HUDEP-2 (cell line): ENCODE results near the gene CPLX3.

Experiments
- DNase-seq, 76 experiments: peaks; one replicate each; lab custom pipeline; 2025; ENCODE audit not compliant: unreplicated experiment in 76 of 76; lab: John Stamatoyannopoulos, UW

CPLX3 gene

DNA sequence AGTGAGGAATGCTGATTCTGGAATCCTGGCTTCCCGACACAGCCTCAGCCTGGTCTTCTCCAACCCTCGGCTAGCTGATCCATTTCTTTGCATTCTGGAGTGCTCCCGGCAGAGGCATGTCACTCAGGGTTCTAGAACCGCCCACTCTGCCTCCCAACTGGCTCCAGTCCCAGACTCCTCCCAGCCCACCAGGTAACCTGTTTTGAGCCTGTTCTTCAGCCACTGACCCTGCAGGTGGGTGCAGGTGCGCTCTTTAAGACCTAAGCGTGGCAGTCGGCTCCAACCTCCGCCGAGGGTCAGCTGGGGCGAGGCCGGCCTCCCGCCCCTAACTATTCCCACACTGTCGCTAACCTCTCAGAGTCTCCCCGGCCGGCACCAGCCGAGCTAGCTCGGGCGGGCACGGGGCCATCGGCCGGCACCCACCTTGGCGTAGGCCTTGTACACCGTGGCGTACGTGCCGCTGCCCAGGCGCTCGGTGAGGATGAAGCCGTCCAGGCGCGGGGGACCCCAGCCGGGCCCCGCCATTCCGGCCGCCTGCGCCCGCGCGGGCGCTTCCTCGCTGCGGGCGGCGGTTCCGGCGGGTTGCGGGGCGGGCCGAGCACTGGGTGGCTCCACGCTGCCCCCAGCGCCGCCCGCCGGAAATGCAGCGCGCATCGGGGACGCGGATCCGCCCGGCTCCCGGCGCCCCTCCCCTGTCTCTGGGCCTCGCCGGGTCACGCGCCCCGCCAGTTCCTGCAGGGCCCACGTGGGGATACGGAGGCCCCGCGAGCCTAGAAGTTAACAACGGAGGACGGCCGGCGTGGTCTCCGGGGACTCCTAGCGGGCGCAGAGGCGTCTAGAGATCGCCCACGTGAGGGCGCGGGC, 16.4 kb downstream of the CPLX3 start, which contains the start of gene ULK3:
ULK3 (minus strand) TSS at position 576 of the 864 bp plus-strand sequence; CDS start at position 525, 51 bp downstream.
- peak in 74 of 76 experiments; percentile 25 to 93 (median 76) for DNase-seq

DNA sequence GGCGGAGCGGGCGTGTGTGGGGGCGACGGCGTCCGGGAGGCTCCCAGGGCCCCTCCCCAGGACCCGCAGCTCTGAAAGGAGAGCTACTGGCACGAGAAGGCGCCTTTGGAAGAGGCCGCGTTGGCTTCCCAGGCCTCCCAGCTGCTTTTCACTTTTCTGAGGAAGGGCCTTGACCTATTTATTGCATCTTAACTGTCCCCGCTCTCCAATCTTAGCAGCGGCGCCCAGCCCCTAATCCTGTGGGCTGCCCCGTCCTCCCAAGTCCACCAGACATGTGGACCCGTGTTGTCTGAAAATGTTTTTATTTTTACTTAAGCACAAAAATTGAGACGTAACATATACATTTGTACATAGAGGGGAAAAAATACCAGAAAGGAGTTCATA, 17.0 kb downstream of the CPLX3 start:
- no peak for DNase-seq

DNA sequence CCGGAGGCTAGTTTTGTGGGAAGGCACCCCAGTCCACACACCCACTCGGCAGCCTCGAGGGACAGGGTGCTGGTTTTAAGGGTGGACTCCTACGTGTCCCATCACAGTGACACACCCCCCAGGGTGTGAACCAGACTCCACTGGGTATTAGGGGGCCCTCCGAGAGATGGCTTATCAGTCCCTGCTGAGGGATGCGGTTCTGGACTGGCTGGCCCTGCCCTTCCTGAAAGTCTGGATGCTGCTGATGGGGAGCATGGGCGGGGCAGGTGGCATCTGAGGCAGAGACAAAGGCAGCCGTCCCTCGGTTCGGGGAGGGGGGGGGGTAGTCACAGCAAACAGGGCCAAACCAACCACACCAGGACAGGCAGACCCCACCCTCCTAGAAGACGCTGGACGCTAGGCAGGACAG, 17.5 kb downstream of the CPLX3 start:
- DNase-seq, result peak in 70 of 76 experiments; percentile 13 to 82 (median 56)

DNA sequence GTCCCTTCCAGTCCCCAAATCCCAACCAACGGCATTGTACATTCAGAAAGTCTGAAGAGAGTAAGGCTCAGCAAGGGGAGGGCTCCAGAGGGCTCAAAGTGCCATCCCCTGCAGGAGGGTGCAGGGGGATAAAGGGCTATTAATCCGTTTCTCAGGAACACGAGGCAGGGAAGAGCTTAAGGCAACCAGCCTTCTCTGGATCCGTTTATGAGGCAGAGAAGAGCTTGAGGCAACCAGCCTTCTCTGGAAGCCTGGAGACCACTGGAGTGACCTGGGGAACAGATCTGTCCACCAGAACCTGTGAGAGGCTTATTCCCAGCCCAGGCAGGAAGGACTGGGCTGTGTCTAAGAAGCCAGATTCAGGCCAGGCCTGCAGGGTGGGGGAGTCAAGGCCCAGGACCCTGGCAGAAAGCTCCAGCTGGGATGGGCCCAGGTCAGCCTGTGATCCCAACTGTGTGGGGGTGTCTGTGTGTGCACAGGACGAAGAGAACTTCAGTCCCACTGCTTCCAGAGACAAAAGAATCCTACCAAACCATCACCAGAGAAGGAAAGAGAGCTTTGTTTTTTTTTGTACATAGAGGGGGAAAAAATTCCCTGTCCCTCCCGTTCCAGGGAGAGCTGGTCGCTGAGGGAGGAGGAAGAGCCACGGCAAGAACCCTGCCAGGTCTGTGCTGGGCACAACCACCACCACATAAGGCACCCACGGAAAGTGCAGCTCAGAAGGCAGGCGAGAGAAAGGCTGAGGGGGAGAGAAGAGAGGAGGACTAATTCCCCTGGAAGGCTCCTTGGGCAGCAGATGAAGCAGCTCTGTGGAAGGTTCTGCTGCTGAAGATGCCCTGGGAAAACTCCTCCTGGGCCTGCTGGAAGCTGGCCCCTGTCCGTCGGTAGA, 18.1 kb downstream of the CPLX3 start:
- DNase-seq, result no peak

DNA sequence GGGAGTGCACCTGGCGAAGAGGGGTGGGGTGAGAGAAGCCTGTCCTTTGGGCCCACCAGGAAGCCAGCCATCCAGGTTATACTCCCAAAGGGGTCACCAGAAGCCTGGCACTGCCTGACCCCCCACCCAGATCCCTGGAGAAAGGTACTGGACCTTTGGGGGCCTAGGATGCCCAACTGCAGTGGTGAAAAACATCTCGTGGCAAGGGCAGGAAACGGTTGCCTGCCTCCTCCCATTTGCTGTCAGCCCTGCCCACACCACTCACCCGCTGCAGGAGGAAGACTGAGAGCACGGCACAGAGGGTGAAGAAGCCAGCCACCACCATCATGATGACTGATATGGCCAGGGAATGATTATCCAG, 18.8 kb downstream of the CPLX3 start:
- peak in 17 of 76 experiments; percentile 12 to 51 (median 27) for DNase-seq

DNA sequence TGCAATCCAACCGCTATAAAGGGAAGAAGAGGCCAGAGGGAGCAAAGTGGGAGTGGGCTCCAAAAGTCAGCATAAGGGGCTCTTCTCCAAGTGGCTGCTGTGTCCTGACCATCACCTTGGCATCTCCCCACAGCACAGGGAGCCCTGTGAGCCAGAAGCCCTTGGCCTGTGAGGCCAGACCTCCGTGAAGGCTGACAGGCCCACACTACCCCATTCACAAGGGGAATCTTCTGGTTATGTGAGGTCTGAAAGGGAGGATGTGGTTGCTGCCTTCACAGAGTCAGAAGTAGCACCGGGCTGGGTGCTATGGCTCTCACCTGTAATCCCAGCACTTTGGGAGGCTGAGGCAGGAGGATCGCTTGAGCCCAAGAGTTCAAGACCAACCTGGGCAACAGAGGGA, 19.2 kb downstream of the CPLX3 start:
- DNase-seq, result no peak

DNA sequence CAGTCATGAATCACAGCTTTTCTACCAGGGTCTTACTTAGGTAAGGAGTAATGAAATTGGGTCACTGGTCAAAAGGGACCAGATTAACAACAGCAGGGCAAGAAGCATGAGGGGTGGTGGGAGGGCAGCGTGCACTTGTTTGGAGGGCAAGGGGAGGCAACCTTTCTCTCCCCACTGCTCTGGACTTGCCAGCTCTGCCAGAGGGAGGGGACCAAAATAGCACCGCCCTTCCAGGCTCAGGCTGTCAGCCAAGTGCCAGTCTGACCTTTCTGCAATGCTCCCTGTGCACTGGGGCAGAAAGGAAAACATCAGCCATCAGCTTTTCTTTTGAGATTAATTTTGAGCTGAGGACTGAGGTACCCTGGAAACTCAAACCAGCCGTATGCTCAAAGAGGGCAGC, 21.0 kb downstream of the CPLX3 start:
- DNase-seq, result peak in 34 of 76 experiments; percentile 3 to 57 (median 25)

DNA sequence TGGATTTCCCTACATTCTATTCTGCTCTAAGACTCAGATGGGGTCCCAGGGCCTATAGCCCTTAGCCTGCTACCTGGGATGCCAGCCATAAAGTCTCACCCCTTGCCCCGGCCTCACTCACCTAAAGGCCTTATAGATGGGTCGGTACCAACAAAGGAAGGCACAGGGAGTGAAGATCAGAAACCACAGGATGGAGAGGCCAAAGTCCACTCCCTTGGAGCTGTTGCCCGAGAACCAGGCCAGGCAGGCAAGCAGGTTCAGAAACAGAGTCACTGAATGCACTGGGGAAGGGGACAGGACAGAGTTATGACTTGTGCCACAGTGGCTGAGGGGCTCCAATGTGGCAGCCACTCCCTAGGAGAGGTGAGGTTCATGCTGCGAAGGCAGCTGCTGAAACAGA, 24.0 kb downstream of the CPLX3 start:
- DNase-seq, result no peak

DNA sequence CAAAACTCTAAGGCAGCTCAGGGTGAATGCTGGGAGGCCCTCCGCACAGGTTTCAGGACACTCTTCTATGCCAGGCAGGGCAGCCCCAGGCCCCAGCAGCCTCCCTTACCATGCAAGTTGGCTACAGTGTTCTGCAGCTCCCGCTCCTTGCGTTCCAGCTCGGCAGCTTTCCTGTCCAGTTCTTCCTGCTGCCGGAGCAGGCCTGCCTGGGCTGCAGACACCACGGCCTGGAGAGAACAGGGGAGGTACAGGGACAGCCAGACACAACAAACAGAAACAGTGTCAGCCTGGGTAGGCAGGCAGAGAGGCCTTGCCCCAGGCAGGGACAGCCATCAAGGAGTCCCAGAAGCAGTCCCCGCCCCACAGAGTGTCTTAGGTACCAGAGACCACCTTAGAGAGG, 25.5 kb downstream of the CPLX3 start:
- DNase-seq, result no peak

DNA sequence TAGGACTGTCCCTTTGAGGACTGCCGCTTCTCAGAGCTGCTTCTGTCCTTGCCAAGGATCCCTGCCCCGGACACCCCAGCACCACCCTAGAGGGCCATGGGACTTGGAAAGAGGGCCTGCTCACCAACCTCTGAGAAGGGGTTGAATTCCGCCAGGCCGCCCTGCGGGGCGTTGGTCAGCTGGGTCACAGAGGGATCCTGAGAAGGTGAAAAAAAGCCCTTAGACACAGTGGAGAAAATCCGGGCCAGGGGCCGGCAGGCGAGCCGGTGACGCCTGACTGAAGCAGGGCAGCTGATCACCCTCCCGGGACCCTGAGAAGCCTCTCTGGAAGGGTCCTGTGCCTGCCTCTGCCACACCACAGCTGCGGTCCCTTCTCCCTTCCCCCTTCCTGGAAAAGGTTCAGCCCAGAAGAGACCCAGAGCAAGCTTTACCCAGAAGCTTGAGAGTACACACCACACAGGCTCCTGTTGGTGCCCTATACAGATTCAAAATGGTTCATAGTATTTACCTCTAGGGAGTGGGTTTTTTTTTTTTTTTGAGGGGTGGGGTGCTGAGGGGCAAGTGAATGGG, 28.1 kb downstream of the CPLX3 start:
- DNase-seq, result no peak

DNA sequence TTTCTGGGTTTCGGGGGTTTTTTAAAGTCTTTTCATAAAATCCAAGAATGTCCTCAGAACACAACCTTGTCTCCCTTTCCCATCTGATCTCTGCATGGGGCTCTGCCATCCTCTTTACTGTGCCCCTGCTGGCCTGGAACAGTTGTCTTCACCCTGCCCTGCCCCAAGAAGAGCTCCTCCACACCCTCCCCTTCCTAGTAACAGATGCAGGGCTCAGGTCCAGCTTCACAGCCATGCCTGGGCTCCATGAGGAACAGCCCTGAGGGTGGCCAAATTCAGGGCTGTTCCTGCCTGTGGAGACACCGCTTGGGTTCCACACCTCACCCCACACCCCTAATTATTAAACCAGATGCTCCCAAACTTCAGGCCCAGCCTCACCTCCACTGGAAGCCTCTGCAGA, 29.4 kb downstream of the CPLX3 start:
- no peak for DNase-seq

DNA sequence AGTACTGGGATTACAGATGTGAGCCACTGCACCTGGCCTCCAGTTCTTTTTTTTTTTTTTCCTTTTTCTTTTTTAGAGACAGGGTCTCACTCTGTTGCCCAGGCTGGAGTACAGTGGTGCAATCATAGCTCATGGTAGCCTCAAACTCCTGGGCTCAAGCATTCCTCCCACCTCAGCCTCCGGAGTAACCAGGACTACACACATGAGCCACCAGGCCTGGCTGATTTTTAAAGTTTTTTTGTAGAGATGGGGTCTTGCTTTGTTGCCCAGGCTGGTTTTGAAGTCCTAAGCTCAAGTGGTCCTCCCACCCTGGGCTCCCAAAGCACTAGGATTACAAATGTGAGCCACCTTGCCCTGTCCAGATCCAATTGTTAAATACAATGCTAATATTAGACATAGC, 30.1 kb downstream of the CPLX3 start:
- no peak for DNase-seq

DNA sequence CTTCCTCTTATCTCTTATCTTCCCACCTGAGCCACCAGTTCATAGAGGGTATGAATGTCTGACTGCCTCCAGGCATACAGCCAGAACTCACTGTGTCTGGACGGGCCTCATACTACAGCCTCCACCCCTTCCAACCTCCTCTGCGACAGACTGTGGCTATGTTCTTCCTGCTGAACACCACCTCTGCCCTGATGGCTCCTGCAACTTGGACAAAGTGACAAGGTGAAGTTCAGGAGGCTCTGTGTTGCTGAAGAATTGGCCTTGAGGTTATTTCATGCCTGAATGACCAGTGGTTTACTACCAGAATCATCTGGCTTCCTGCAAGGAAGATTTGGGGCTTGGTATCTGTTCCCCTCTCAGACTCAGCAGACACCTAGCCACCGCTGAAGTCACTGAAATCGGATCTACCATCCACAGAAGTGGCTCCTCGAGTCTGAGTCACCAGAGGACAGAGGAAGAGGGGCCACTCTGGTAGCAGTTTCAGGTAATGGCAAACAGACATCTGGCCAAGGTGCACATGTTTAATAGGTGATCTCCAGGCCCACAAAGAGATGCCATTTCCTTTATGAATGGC, 30.7 kb downstream of the CPLX3 start:
- peak in 31 of 76 experiments; percentile 9 to 52 (median 30) for DNase-seq

DNA sequence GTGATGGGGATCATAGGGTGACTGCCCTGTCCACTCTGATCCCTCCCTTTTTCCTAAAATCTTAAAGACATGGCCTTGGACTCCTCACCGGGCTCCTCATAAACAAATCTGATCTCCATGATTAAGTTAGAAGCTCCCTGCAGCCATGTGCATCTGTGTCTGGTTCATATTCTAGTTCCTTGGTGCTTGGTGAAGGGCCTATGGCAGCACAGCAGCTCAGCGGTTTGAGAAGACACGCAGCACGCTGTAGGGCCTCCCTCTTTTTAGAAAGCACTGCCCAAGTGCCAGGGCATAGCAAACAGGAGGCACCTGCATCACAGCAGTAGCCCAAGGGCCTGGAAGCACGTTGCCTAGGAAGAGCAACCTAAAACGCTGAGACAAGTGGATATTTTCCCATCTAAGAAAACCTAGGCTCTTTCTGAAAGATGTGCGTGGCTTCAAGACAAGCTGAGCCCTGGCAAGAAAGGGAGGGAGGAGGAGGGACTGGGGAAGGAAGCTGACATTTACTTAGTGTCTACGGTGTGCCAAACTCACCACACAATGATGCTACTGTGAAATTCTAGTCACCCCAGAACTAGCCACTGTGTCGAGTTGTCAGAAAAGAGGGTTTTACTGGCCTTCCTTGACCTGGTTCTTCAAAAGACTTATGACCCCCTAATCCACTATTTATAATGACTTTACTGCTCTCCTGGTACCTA, 31.4 kb downstream of the CPLX3 start:
- no peak for DNase-seq

DNA sequence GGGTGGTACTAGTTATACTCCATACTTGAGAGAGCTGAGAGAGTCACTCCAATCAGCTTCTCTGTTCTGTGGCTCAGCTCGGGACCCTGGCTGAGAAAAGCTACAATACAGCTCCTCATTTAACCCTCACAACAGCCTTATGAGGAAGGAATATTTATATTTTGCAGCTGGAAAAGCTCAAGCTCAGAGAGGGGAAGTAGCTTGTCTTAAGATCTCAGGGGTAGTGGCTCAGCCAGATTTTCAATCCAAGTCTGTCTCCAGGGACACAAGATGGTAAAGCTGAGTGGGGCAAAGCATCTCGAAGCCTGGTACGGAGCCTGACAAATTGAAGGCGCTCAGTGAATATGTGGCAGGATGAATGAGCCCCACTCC, 31.9 kb downstream of the CPLX3 start:
- no peak for DNase-seq

DNA sequence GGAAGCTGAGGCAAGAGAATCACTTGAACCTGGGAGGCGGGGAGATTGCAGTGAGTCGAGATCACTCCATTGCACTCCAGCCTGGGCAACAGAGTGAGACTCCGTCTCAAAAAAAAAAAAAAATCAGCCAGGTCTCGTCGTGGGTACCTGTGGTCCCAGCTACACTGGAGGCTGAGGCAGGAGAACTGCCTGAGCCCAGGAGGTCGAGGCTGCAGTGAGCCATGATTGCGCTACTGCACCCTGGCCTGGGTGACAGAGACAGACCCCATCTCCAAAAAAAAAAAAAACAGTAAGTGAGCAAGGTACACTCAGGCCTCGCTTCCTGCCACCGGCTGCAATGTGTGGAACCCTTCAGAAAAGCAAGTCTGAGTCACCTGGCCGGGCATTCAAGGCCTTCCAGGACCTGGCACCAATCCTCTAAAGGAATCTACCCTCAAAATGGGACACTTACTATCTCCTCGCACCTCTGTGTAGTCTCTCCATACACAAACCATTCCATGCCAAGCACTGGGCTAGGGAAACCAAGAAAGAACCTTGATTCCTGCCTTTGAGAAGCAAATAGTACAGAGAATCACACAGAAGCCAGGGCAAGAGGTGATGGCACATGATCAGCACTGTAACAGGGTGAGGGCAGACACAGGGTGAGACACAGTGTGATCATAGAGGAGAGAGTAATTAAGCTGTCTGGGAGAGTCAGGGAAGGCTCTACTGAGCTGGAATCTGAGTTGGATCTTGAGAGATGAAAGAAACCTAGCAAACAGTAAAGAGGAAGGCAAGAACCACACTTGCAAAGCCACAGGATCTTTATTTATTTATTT, 37.0 kb downstream of the CPLX3 start:
- DNase-seq, result no peak

DNA sequence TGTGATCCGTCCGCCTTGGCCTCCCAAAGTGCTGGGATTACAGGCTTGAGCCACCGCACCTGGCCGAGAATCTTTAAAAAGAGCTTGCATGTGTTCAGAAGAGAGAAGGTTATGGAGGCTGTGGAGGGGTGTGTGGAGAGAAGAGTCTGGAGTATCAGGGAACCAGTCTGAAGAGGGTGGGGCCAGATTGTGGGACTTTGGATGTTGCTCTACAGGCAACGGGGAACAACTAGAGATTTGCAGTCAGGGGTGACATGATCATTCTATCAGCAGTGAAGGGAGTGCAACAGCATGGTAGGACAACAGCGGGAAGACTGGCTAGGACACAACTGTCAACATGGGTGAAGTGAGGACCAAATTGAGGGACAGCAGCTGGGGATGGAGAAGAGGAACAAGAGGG, 37.9 kb downstream of the CPLX3 start:
- DNase-seq, result no peak

DNA sequence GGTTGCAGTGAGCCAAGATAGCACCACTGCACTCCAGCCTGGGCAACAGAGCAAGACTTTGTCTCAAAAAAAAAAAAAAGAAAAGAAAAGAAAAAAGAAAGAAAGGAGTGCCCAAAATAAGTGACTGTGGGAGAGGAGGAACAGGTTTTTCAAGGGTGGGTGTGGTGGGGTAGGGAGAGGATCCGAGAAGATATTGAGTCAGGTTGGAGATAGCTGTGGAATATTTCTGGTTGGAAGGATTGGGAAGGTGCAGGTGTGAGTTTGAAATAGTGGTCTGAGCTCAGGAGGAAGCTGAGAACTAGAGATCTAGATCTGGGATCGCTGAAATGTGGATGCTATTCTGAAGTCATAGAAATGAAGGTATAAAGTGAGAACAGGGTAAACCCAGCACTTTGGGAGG, 38.9 kb downstream of the CPLX3 start:
- no peak for DNase-seq

DNA sequence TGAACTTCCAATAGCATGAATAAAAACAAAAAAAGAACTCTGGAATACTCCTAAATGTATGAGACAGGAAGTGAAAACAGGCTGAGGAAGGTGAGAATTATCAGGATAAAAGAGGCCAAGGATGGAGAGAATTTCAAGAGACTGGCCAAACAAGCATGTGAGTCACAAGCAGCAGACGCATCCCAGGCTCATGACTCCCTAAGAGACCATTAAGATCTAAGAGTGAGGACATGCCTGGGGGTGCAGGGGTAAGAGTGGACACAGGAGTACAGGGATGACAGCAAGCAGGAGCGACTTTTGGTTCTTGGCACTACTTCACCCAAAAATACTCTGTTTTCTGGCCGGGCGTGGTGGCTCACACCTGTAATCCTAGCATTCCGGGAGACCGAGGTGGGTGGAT, 39.7 kb downstream of the CPLX3 start:
- DNase-seq, result no peak
